ENCODE measurements around the gene FNDC3A. TPM values are rescaled to one million over a fixed set of nuclear protein-coding genes. Genes with fewer than 3 reads are reported as not detected.
A peak's percentile ranks its signal among the peaks of the same experiment; 100 is the strongest.

FNDC3A gene
- total RNA-seq, 1 donor from 2014 or later: 16.9 TPM

DNA sequence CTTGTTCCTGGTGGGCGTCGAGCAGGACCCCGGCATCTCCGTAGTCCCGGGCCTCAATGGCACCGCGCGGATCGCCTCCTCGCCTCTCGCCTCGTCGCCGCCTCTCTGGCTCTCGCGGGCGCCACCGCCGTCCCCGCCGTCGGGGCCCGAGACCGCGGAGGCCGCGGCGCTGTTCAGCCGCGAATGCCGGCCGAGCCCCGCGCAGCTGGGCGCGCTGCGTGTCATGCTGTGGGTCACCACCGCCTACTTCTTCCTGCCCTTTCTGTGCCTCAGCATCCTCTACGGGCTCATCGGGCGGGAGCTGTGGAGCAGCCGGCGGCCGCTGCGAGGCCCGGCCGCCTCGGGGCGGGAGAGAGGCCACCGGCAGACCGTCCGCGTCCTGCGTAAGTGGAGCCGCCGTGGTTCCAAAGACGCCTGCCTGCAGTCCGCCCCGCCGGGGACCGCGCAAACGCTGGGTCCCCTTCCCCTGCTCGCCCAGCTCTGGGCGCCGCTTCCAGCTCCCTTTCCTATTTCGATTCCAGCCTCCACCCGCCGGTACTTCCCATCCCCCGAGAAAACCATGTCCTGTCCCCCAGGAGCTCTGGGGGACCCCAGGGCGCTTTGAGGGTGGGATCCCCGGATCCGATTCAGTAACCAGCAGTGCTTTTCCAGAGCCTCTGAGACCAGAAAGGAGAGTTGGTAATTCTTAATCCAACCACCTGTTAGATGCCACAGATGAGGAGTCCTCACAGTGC is 245.3 kb downstream of the FNDC3A start:
- intact Hi-C loops (cut with DNase I): no loop called here
- no peak for ATAC-seq (ENCODE audit: poor library complexity)
- DNase-seq: no peak

DNA sequence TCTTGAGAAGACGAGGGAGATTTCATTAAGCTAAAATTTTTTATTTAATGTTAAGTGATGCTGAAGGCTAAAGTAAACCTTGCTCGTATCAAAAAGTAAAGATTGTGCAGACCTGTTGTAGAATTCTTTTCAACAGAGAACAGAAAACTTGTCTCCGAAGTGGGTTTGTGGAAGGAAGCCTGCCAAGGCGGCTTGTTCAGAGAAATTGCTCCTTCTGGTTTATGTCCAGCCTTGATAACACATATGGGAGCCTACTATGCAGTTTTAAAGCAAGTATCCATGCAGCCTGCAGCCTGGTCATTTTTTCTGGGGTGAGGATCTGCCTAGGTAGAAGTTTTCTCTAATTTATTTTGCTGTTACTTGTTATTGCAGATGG is 245.9 kb downstream of the FNDC3A start:
- no peak for DNase-seq
- no peak for ATAC-seq (ENCODE audit: poor library complexity)
- intact Hi-C loops (cut with DNase I): no loop called here

DNA sequence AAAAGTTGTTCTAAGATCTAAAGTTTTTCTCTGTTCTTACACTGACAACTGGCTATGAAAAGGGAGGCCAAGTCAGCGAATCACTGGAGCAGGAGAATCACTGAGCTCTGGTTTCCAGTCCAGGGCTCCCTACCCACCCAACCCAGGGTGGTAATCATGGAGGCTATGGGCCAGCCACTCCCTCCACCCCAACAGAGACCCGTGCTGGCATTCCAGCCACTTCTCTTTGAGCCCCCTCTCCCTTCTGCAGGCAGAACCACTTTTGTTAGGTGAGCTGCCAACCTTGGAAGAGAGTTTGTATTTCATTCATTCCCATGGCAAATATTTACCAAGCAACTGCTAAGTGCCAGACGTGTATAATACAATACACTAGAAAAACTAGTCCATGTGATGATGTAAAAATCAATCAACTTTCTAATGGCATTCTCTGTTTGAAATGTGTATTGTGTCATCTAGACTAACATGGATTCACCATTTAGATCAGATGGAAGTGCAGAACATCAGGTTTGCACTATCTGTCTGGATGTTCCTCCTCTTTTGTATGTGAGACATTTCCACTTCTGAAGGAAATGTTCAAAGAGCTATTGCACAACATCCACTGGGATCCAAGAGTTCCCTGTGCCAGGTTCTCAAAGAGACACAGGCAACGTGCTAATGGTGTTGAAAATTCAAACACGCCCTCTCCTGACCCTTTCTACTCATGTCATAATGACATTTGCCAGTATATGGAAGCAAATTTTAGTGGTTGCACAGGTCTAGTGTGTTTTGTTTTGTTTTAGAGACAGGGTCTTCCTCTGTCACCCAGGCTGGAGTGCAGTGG is 249.7 kb downstream of the FNDC3A start:
- peak; percentile 91 for ATAC-seq (ENCODE audit: poor library complexity)
- no peak for DNase-seq
- intact Hi-C loops (cut with DNase I): no loop called here

DNA sequence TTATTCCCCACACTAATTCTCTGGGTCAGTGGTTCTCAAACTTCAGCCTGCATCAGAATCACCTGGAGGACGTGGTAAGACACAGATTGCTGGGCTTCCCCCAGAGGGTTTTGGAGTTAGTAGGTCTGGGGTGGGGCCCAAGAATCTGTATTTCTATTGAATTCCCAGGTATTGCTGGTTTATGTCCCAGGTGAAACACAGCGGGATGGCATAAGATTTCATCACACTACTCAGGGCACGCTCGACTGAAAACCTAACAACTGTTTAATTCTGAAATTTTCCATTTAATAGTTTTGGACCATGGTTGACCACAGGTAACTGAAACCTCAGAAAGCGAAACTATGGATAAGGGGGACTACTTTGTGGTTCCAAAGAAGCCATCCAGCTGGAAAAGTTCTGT is 250.9 kb downstream of the FNDC3A start:
- ATAC-seq (ENCODE audit: poor library complexity) (no peak), DNase-seq (no peak)
- intact Hi-C loops (cut with DNase I): no loop called here

DNA sequence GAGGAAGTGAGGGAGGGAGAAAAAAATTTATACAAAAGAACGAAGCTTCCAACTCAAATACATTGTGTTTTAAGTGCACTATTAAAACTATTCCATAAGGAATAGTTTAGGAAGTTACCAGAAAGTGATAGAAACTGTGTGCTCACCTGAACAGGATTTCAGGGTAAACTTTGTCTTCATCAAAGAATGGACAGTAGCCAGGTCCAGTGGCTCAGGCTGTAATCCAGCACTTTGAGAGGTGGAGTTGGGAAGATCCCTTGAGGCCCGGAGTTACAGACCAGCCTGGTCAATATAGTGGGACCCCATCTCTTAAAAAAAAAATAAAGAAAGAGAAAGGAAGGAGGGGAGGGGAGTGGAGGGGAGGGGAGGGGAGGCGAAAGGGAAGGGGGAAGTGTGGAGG is 259.0 kb downstream of the FNDC3A start:
- no peak for DNase-seq
- intact Hi-C loops (cut with DNase I): no loop called here
- ATAC-seq (ENCODE audit: poor library complexity): no peak

DNA sequence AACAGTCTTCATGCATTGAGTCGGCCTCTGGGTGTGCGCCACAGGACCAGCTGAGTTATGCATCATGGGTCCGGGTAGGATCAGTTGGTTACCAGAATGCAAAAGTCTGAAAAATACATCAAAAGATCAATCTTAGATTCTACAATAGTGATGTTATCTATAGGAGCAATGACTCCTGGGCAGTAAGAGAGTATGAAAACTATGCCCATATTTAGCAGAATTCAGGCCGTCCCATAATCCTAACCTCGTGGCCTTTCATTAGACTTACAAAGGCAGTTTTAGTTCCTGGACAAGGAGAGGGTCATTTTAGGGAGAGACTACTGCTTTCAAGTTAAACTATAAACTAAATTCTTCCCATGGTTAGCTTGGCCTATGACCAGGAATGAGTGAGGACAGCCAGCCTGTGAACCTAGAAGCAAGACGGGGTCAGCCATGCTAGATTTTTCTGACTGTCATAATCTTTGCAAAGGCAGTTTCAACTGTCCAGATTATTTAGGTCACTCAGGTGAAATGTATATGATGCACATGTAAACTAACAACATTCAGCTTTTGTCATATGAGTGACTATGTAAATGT is 260.2 kb downstream of the FNDC3A start:
- no peak for DNase-seq
- no peak for ATAC-seq (ENCODE audit: poor library complexity)
- intact Hi-C loops (cut with DNase I): no loop called here

DNA sequence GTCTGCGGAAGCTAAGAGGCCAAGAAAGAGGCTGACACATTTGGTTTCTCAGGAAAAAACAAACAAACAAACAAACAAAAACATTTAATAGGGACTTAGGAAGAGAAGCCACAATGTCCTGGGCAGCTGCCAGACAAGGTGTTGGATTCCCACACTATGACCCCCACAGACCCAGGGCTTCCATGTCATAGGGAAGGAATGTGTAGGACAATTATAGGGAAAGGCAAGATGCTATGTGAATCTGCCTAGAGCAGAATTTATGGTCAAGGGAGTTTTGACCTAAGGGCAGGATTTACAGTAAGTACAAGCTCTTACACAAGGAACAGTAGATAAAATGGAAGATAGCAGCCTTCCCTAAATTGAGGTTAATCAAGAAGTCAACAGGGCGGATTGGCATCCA is 262.9 kb downstream of the FNDC3A start:
- no peak for DNase-seq
- no peak for ATAC-seq (ENCODE audit: poor library complexity)
- intact Hi-C loops (cut with DNase I): no loop called here

DNA sequence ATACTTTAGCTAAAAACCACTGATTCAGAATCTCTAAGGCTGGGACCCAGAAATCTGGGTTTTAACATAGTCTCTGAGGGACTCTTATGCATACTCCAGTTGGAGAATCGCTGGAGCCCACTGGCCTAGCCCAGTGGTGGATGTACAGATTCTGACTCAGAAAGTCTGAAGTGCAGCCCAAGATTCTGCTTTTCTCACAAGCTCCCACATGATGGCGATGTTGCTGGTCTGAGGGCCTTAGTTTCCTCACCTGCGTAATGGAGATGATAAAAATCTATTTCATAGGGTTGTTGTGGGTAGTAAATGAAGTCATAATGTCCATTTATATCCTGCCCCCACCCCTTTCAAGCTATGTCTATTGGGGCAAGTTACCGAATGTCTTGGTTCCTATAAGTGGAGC is 264.3 kb downstream of the FNDC3A start:
- intact Hi-C loops (cut with DNase I): no loop called here
- DNase-seq (no peak), ATAC-seq (ENCODE audit: poor library complexity) (no peak)

DNA sequence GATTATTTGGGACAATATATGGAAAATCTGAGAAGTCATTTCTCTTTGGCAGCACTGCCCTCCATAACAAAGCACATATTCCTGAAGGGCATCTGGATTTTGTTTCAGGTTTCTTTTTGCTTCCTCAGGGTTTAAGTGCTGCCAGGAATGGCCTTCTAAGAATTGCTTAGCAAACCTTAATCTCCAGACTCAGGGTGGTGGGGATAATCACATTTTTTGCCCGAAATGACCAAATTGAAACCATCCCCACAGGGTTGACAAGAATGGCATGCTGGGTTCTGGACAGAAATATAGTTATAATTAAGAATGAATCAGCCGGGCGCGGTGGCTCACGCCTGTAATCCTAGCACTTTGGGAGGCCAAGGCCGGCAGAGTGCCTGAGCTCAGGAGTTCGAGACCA is 265.6 kb downstream of the FNDC3A start:
- intact Hi-C loops (cut with DNase I): no loop called here
- DNase-seq: no peak
- no peak for ATAC-seq (ENCODE audit: poor library complexity)

DNA sequence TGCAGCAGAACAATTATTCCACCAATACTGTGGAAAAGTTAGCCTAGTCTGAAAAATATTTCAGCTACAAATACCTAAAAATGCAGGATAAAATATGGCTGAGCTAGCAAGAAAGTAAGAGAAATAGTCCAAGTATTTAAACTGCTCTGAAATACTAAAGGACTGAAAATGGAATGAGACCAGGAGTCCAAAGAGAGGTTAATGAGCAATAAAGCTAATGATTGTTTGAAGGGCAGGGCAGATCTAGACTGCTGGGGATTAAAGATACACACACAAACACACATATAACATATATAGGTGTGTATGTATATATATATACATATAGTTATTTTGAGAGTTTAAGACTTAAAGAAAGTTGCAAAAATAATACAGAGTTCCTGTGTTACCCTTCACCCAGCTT is 269.4 kb downstream of the FNDC3A start:
- no peak for ATAC-seq (ENCODE audit: poor library complexity)
- intact Hi-C loops (cut with DNase I): no loop called here
- DNase-seq: no peak

DNA sequence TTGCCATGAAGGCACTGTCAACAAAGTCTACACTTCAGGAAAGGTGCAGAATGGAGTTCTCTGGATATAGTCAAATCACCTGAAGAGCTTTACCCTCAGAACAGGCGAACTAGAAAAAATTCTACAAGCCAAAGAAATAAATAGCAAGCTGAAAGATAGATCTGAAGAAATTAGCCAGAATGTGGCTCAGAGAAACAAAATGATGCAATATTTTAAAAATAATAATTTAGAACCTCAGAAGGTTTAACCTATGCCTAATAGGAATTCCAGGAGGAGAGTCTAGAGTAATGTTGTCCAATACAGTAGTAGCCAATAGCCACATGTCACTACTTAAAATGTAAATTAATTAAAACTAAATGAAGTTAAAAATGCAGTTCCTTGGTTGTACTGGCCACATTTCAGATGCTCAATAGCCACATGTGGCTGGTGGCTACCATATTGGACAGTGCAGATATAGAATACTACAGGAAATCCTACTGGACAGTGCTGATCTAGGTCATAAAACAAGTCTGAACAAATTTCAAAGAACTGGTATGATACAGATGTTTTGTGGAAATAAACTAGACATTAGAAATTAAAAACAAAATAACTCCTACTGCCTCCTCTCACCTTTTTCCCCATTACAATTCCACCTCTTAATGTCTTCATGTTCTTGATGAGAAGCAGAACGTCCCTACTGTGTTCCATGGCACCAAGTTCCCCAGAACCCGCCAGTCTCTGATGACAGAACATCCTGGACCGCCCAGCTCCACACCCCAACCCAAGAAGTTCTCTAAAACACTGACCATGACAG is 271.3 kb downstream of the FNDC3A start:
- no peak for DNase-seq
- peak; percentile 75 for ATAC-seq (ENCODE audit: poor library complexity)
- intact Hi-C loops (cut with DNase I): no loop called here

DNA sequence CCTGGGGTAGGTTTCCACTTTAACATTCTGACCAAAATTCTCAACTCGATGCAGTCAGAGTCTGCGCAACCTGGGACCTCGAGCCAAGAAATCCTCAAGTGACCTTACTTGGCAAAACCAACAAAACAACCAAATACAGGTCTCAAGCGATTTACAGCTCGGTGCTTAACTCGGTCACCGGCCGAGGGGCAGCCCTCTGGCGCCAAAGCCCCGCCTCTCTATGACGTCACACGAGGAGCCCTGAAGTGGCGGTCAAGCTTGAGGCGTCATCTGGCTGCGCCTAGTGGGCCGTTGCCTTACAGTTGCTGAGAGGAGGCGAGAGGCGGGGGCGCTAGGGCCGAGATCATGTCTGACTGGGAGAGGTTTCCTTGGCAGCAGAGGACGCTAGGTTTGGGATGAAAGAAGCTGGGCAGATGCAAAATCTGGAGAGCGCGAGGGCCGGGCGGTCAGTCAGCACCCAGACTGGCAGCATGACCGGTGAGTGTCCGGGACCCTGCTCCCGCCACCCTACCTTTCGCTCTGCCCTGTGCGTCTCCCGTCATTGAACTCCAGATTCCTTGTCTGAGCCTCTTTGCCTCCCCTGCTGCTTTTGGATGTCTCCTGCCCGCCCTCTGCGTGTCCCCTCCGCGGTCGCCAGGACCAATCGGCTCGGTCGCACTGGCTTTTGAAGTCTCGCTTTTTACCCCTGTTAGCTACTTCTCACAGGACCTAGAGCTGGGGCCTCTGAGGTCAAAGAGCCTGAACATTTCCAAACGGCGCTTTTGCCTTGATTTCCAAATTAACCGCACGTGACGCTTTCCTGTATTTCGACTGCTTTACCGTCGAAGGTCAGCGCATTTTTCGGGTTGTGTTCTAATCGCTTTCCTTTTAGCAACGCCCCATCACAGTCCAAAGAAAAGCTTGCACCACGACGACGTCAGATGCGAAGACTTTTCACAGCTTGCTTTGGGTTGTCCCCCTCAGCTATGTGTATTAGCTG is 272.2 kb downstream of the FNDC3A start, which contains the start of gene CDADC1:
TSS of gene CDADC1 (plus strand) at position 283 of the 979 bp plus-strand sequence. CDS start at position 396, 113 bp downstream.
- intact Hi-C loops (cut with DNase I): no loop called here
- DNase-seq (peak; percentile 99), ATAC-seq (ENCODE audit: poor library complexity) (peak; percentile 99)

DNA sequence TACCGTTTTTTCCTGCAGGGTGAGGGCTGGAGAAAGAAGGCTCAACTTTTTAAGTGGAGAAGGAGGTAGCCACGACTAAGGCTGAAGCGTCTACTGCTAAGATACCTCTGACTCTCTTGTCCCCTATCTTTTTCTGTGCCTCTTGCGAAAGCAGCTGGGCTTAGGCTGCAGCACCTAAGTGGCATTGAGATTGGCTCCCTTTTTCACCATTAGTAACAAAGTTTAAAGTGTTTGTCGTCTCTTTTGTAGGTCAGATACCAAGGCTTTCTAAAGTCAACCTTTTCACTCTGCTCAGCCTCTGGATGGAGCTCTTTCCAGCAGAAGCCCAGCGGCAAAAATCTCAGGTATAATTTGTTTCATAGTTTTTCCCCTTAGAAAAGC is 272.9 kb downstream of the FNDC3A start:
- ATAC-seq (ENCODE audit: poor library complexity) (peak; percentile 2), DNase-seq (no peak)
- intact Hi-C loops (cut with DNase I): no loop called here

DNA sequence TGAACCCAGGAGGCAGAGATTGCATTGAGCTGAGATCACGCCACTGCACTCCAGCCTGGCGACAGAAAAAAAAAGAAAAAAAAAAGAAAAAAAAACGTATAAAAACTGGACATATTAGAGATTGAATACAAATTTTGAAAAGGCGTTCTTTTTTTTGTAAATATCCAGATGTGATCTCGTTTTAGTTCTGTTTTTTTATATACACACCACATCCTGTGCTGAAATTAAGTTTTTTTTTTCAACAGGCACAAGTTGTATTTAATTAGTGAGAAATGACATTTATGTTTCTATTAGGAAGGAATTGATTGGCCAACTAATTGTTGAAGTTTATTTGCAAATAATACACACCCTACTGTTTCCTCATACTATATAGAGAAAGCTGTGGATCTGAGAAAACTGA is 275.6 kb downstream of the FNDC3A start:
- ATAC-seq (ENCODE audit: poor library complexity): no peak
- intact Hi-C loops (cut with DNase I): no loop called here
- no peak for DNase-seq

DNA sequence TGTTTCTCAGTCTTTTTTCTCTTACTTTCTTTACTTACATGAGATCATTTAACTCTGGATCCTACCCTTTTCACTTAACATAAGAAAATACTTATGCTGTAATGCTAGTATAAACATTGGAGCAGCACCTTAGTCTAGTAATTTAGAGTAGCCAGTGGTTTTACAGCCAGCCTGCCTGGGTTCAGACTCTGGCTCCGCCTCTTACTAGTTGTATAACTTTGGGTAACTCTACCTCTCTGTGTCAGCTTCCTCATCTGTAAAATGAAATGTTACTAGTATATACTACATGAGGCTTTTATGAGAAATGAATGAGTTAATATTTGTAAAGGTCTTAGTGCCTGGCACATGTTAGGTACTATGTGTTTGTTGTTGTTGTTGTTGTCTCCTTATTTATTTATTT is 277.6 kb downstream of the FNDC3A start:
- intact Hi-C loops (cut with DNase I): no loop called here
- ATAC-seq (ENCODE audit: poor library complexity) (no peak), DNase-seq (no peak)

DNA sequence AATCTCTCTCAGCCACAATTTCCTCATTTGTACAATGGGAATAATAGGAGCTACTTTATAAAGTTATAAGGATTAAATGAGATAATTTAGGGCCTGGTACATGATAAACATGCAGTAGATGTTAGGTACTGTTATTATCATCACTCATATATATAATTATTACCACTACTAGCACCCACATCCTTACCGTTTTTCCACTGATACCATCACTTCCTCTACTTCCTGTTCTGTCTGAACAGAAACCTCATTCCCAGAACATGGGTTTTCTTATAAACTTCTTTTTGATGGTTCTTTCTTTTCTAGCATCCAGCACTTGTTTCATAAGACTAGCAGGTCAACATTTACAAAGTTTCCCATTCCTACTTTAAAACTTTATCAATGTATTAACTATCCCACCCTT is 278.3 kb downstream of the FNDC3A start:
- no peak for DNase-seq
- no peak for ATAC-seq (ENCODE audit: poor library complexity)
- intact Hi-C loops (cut with DNase I): no loop called here

DNA sequence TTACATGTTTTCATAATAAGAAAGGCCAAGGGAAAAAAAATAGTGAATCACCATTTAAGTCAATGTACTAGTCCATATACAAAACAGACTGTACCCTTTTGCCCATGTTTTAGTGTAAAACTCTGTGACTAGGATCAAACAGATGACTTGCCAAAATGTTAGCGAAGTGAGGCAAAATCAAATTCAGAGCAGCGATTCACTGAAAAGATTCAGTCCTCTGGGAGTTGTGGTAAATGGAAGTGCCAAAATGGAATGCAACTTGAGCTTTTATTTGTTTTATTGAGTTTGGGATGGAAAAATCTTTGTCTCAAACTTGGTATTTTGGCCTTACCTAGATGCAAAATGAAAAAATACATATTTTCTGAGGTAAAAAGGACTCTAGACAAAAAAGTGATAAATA is 281.1 kb downstream of the FNDC3A start:
- intact Hi-C loops (cut with DNase I): no loop called here
- no peak for DNase-seq
- ATAC-seq (ENCODE audit: poor library complexity): no peak

Data from Right ventricle myocardium superior (tissue), 1 donor.